Ectodermal cell (in vitro differentiated cells): ENCODE results near the gene MRPL27.

Source experiments
- H3K27ac ChIP-seq: 2 replicates; pipeline ENCODE4 v1.7.0; 2013; ENCODE audit warnings: mild to moderate bottlenecking, low read depth, low read length; ENCODE audit not compliant: insufficient read depth, poor library complexity, severe bottlenecking
- H3K27me3 ChIP-seq: 2 replicates; pipeline ENCODE4 v1.7.0; 2013; ENCODE audit warnings: mild to moderate bottlenecking, low read length; ENCODE audit not compliant: insufficient read depth, control insufficient read depth, poor library complexity, severe bottlenecking
- H3K36me3 ChIP-seq: one replicate; pipeline ENCODE4 v1.7.0; 2013; ENCODE audit warnings: low read length; ENCODE audit not compliant: control insufficient read depth, insufficient read depth
- H3K4me1 ChIP-seq: one replicate; pipeline ENCODE4 v1.7.0; 2013; ENCODE audit warnings: low read length; ENCODE audit not compliant: control insufficient read depth, insufficient read depth
- H3K4me3 ChIP-seq: 2 replicates; pipeline ENCODE4 v1.7.0; 2013; ENCODE audit warnings: low read depth, low read length, control low read depth; ENCODE audit not compliant: insufficient read depth
- H3K9me3 ChIP-seq: 2 replicates; pipeline ENCODE4 v1.7.0; 2013; ENCODE audit warnings: mild to moderate bottlenecking, low read length, moderate library complexity; ENCODE audit not compliant: control insufficient read depth
- WGBS, 2 experiments: methylation state at CpG; one replicate each; pipeline ENCODE4 v1.1.7; 2013; ENCODE audit warnings: missing lambda C conversion rate in 2 of 2; 5-methylcytosine and 5-hydroxymethylcytosine counted together

Gene MRPL27

DNA sequence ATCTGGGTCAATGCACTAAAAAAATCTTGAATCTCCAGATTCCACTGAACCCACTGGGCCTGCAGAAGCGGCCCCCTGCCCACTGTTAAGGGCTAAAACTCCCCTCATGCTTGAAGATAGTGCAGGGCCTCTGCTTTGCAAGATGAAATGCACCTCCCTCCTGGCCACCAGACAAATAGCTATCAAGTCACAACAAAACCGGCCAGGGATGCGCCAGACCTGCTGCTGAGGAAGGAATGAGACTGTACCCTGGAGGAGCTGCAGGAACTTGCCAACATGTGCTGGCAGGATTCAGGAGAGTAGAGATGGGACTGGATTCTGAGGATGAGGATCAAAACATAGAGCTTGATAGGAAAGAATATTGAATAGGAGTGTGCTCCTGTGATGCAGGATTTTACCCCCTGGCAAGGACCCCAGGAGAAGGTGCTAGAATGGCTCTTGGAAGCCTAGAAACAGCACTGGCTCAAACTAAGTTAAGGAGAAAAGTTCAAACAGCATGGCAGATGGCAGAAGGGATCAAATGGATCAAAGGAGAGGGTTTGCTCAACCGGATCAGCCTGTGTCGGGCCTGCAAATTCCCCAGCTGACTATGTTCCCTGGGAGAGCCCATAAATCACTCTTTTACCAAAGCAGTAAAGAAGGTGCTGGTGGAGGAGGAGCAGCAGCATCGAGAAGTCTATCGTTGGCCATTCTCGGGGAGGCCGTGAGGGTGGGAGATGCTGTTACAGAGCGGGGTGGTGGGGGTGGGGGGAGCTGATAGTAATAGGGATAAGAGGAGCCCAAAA lies 54.3 kb downstream of the MRPL27 start:
- Histone ChIP-seq H3K4me1 (peaks cover 8% of the 10 kb centered on the region), H3K36me3 (no peaks in the 10 kb centered on the region), H3K27me3 (no peaks in the 10 kb centered on the region), H3K27ac (no peak overlapping the region), H3K4me3 (no peak overlapping the region), H3K9me3 (no peaks in the 10 kb centered on the region)
- WGBS, 2 experiments, result 75 to 77% methylated on average over 10 of the region's 10 CpGs
